Activated CD8-positive, alpha-beta memory T cell treated with anti-CD3 and anti-CD28 coated beads for 4 hours (primary cell): ENCODE results near the gene NBEAL1.
"Not testable (repeated sequence)": the region's sequence is repeated elsewhere in the genome, so short reads cannot be mapped to it uniquely, and the experiment has no call there.

Experiments used
- DNase-seq, 2 donors: peaks; one replicate each; pipeline ENCODE4 v3.0.0-alpha.2; 2020; ENCODE audit warnings: low read depth in 2 of 2

NBEAL1 gene

DNA sequence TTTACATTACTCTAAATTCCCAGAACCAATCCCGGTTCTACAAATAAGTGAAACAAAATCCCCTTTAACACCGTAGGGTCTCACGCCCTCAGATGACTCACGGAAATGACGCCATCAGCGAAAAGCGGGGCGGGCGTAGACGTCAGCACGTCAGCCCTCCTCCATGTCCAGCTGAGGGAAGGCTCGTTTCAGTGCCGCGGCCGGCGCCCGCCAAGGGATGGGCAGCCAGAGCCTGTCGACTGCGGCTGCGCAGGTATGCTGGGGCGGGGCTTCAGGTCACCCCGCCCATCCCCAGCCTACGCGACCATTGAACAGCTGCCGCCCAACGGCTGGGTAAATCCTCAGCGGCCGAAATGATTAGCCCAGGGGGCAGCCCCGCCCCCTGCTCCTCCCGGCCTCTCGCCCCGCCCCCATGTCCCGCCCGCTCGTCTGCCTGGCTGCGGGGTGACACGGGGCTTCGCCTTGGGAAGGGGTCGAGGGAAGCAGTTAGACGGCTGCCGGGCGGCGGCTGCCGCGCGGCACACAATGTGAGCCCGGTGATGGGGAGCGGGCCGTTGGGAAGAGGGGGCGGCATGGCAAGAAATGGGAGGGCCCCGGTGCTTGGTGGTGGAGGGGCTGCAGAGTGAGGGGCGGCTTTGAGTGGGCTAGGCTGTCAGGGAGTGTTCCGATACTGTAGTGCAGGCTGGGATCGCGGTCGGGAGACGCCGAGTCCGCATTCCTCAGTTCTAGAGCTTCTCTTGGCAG is at the start of gene NBEAL1:
NBEAL1 (plus strand) TSS at position 420 of the 744 bp plus-strand sequence. CDS start 1,510 bp downstream, outside the sequence.
- DNase-seq: peak; percentile 93 to 94

- no peak for DNase-seq
Observed at GRCh38 chr2:202965810-202966460, 48.7 kb upstream of the NBEAL1 start.

GRCh38 chr2:202969404-202969803 is 45.3 kb upstream of the NBEAL1 start:
- not testable (repeated sequence) for DNase-seq

DNA sequence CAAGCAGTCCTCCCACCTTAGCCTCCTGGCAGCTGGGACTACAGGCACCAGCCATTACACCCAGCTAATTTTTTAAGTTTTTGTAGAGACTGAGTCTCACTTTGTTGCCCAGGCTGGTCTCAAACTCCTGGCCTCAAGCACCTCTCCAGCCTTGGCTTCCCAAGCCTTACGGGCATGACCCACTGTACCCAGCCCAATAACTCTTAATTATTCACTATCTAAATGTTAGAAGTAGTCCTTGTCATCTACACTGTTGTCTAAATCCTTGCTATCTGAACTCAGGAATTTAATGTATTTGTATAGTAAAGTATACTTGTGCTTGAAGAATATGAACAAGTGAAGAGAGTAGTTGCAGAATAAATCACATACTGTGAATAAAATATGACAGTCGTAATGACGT is 37.9 kb upstream of the NBEAL1 start:
- DNase-seq: no peak

DNA sequence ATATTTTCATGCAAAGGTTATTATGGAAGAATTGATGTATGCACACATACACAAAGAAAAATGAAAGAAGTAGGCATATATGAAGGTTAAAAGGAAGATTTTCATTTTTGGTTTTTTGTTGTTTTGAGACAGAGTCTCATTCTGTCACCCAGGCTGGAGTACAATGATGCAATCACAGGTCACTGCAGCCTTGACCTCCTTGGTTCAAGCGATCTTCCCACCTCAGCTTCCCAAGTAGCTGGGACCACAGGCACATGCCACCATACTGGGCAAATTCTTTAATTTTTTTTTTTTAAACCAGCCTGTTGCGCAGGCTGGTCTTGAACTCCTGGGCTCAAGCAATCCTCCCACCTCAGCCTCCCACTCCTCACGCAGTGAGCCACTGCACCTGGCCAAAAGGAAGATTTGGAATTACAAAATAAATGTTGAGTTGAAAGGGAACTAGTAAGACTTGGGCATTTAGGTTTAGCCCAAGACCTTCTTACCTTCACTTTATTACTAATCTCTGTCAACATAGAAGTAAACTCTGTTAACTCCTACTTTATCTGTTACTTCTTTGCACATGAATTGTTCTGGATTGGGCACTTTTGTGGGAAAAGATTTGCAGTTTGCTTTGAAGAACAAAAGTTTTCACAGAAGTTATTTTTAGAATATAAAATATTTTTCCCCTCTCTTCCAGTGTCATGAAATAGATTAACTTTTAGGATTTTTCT is 31.7 kb upstream of the NBEAL1 start:
- DNase-seq: no peak

DNA sequence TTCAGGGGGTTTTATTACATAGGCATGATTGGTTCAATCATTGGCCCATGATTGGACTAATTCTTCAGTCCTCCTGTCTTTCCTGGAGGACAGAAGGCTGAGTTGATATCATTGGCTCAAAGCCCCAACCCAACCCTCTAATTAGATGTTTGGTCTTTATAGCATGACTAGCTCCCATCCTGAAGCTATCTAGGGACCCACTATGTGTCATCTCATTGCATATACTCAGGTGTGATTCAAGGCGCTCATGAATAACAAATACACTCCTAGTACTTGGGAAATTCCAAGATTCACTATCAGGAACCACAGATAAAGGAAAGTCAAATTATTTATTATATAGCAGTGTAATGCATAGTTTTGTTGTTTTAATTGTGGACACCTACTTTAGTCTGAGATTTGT is 24.9 kb upstream of the NBEAL1 start:
- no peak for DNase-seq

DNA sequence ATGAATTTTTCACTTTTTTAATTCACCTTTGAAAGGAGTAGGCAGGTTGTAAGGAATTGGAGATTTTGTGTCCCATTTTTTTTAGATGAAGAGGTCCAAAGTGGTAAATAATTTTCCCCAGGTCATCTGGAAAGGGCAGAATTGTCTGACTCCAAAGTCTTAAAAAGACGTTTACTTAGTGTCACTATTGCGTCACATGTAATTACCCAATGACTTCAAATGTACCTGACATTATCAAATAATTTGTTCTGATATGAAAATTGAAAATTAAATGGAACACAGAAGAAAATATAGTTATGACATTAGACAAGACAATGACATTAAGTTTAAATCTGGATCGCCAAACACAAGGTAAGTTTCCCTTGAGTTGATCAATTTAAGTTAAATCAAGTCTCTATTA is 24.2 kb upstream of the NBEAL1 start:
- no peak for DNase-seq

DNA sequence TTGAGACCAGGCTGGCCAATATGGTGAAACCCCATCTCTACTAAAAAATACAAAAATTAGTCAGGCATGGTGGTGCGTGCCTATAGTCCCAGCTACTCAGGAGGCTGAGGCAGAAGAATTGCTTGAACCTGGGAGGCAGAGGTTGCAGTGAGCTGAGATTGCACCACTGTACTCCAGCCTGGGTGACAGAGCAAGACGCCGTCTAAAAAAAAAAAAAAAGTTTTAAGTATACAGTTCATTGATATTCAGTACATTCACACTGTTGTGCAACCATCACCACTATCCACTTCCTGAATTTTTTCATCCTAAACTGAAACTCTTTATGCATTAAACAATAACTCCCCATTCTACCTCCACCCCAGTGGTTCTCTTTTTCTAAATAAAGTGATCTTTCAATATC is 17.6 kb upstream of the NBEAL1 start:
- DNase-seq: not testable (repeated sequence)

DNA sequence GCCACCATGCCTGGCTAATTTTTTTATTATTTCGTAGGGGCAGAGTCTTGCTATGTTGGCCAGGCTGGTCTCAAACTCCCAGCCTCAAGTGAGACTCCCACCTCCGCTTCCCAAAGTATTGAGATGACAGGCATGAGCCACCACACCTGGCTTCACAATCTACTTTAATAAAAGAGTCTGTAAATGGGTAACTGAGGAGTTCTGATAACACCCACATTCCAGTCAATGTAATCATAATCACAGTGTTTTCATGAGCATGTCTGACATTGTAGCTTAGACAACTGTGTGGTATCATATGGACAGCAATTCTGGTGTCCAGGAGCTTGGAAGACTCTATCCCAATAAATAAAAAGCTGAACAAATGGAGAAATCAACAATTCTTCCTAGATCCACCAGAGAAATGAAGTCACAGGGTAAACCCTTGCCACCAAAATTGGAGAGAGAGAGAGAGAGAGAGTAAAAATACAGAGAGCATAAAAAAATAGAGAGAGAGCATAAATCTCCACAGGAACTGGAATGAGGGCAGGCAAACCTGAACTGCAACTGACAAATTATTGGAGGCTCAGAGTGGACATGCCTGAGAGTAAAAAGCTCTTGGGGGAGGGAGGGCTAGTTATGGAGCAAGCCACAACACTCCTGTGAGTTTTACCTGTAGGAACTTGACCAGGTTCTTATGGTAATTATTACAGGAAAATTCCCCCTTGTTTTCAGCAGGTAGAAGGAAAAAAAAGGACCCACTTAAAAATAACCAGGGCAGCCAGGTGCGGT is 12.4 kb upstream of the NBEAL1 start:
- DNase-seq: no peak

GRCh38 chr2:203003716-203004115 is 11.0 kb upstream of the NBEAL1 start:
- no peak for DNase-seq

DNA sequence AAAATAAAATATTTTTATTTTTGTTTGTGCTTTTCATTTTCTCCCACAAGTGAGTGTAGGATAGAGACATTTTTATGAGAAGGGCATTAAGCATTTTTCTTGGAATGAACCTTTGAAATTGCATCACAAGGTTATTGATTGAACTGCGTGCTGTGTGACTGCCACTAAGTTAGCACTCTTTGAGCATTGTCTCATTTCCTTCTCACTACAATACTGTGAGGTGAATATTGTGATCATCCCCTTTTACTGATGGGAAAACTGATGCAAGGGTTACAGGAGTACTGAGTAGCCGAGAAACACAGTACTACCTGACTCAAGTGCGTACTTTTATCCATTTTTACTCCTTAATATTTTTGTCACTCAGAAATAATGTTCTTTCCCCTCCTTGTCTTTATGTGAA is 2.0 kb downstream of the NBEAL1 start:
- no peak for DNase-seq

DNA sequence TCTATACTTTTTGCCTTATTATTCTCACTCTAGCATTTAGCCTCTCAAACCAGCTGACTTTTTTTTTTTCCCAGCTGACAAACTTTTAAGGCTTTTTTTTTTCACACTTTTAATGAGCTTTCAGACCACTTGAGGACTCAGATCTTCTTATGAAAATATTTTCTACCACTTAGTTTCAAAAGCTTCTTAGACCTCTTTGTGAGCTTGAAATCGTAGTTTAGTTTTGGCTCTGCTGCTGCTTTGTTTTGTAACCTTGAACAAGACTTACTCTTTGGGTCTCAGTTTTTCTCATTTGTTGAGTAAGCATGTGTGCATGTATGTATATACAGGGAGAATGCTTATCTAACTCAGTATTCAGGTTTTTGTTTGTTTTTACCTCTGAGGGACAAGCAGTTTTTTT is 3.5 kb downstream of the NBEAL1 start:
- no peak for DNase-seq

GRCh38 chr2:203019142-203019541 is 4.5 kb downstream of the NBEAL1 start:
- no peak for DNase-seq

GRCh38 chr2:203021991-203022390 is 7.3 kb downstream of the NBEAL1 start:
- DNase-seq: no peak

GRCh38 chr2:203022751-203023150 is 8.1 kb downstream of the NBEAL1 start:
- no peak for DNase-seq

- DNase-seq: no peak
Observed at GRCh38 chr2:203025592-203025991, 10.9 kb downstream of the NBEAL1 start.

DNA sequence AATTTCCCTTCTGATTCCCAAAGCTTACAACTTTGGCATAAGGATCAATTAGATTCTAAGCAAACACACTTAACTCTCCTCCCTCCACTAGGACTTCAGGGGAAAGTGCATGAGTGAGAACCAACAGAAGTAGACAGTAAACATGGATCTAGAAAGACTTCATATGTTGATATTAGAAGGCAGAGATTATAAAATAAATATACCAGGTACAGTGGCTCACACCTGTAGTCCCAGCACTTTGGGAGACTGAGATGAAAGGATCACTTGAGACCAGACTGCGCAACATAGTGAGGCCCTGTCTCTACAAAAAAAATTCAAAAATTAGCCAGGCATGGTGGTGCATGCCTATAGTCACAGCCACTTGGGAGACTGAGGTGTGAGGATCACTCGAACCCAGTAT is 15.9 kb downstream of the NBEAL1 start:
- DNase-seq: no peak

- DNase-seq: no peak
Observed at GRCh38 chr2:203030991-203031390, 16.3 kb downstream of the NBEAL1 start.

GRCh38 chr2:203033395-203033794 is 18.7 kb downstream of the NBEAL1 start:
- DNase-seq: no peak

GRCh38 chr2:203035879-203036470 is 21.3 kb downstream of the NBEAL1 start:
- no peak for DNase-seq

GRCh38 chr2:203037026-203037425 is 22.4 kb downstream of the NBEAL1 start:
- no peak for DNase-seq

GRCh38 chr2:203038586-203038985 is 23.9 kb downstream of the NBEAL1 start:
- DNase-seq: no peak
